T-helper 9 cell (primary cell): ENCODE measurements around the gene FSIP2.
"Not testable (repeated sequence)": the region's sequence is repeated elsewhere in the genome, so short reads cannot be mapped to it uniquely, and the experiment has no call there.

Experiments used
- DNase-seq: peaks from one replicate; pipeline ENCODE4 v3.0.0-alpha.2; 2020

FSIP2 gene

DNA sequence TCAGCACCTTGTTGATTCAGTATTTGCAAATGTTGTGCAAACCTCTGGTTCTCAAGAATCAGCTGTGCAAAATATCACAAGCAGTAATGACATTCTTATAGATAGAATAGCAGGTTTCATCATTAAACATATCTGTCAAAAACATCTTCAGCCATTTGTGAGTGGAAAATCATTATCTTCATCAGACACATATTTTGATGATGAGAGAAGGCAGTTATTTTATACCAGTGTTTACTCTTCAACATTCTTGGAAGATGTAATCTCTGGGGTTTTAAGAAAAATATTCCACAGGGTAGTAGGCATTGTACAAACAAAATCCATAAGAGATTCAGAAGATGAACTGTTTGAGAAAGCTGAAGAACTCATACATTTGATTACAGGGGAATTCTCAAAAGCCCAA is 64.3 kb downstream of the FSIP2 start:
- no peak for DNase-seq

DNA sequence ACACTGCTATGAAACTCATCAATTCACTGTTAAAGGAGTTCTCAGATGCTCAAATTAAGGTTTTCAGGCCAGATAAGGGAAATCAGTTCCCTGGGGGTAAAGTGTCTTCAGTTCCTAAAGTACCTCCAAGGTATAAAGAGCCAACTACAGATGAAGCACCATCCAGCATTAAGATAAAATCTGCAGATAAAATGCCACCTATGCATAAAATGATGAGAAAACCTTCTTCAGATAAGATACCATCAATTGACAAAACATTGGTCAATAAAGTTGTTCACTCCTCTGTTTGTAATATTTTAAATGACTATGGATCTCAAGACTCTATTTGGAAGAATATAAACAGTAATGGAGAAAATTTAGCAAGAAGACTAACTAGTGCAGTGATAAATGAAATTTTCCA is 68.2 kb downstream of the FSIP2 start:
- no peak for DNase-seq

DNA sequence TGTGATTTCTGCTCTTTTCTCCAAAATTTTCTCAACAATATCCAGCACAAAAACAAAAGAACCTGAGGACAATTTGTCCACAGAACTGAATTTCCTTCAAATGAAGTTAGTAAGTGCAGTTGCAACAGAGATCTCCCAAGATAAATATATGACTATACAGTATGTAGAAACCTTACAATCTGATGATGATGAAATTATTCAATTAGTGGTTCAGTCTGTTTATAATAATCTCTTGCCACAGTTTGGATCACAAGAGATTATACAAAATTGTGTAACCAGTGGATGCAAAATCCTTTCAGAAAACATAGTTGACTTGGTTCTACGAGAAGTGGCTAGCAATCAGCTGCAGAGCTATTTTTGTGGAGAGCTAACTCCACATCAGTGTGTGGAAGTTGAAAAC is 68.7 kb downstream of the FSIP2 start:
- no peak for DNase-seq

DNA sequence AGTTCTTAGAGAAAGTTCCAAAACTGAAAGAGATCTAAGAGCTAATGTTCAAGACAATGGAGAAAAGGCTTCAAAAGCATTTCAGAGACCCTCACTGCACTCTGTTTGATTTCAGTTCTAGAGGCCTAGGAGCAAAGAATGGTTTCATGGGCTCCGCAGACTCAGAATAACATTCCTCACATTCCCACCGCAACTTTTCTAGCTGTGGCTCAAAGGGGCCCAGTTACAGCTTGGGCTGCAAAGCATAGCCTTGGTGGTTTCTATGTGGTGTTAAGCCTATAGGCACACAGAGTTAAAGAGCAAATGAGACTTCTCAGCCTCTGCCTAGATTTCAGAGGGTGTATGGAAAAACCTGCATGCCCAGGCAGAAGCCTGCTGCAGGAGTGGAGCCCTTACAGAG is 73.0 kb downstream of the FSIP2 start:
- no peak for DNase-seq

DNA sequence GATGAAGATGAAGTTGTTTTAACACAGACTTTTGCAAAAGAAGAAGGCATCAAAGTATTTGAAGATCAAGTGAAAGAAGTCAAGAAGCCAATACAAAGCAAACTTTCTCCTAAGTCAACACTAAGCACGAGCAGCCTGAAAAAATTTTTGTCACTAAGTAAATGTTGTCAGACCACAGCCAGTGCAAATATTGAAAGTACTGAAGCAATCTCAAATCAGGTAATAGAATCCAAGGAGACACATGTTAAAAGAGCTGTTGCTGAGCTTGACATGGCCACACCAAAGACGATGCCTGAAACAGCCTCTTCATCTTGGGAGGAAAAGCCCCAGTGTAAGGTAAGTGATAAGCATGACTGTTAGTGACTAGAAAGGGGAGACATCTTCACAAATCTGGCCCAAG is 75.1 kb downstream of the FSIP2 start:
- no peak for DNase-seq

GRCh38 chr2:185817991-185818390 is 79.4 kb downstream of the FSIP2 start:
- DNase-seq, result no peak

DNA sequence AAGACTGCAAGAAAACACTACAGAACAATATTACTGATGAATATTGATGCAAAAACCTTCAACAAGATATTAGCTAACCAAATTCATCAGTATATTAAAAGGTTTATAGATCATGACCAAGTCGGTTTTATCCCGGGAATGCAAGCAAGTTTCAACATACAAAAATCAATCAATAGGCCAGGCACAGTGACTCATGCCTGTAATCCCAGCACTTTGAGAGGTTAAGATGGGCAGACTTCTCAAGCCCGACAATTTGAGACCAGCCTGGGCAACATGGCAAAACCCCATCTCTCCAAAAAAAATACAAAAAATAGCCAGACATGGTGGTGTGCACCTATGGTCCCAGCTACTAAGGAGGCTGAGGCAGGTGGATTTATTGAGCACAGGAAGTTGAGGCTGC is 82.9 kb downstream of the FSIP2 start:
- DNase-seq, result no peak

DNA sequence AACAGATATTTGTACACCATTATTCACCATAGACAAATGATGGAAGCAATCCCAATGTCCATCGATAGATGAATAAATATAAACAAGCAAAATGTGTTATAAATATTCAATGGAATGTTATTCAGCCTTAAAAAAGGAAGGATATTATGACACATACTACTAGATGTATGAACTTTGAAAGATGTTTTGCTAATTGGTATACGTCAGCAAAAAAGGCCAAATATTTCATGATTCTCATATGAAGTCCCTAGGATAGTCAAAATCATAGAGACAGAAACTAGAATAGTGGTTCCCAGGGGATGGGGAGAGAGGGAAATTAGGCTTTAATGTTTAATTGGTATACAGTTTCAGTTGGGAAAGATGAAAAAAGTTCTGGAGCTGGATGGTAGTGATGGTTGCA is 85.2 kb downstream of the FSIP2 start:
- no peak for DNase-seq

DNA sequence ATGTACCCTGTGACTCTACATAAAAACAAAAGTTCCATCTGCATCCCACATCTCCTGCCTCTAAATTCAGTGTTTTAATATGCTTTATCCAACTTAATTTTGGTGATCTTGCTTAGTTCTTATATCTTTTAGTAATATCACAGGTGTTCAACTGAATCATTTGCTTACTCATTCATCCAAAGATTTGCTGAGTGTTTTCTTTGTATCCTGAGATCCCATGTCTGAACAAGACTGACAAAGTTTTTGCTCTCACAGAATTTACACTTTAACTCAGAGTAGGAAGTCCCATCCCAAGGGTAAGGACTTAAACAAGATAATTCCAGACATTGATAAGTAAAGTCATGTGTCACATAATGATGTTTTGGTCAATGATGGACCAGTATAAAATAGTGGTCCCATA is 87.0 kb downstream of the FSIP2 start:
- no peak for DNase-seq

DNA sequence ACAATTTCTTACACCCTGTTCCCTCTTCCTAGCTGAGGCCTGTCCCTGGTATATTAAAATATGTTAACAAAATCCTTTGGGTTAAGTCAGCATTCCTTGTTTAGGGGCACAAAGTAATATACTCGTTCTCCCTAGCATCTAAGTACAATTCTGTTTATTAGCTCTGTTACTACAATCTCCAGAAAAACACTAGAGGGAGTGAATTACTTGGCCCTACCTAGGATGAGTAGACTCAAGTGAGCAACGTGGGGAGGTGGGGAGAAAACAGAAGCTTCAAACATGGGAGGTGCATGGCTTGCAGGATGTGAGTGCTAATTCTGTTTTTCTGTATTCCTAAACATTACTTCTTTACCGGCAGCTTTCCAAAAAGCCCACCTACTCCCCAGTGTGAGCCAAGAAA is 89.7 kb downstream of the FSIP2 start:
- DNase-seq, result no peak

- no peak for DNase-seq
Observed at GRCh38 chr2:185833864-185834263, 95.3 kb downstream of the FSIP2 start.

DNA sequence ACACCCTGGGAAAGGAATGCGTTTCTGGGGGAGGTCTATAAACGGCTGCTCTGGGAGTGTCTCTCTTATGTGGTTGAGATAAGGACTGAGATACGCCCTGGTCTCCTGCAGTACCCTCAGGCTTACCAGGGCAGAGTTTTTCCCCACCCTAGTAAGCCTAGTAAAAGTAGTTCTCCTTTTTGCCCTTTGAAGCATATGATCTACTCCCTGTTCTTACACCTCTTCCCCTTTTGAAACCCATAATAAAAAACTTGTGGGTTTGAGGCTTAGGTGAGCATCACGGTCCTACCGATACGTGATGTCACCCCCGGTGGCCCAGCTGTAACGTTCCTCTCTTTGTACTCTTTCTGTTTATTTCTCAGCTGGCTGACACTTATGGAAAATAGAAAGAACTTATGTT is 97.4 kb downstream of the FSIP2 start:
- DNase-seq, result no peak

- no peak for DNase-seq
Observed at GRCh38 chr2:185854885-185855284, 116.3 kb downstream of the FSIP2 start.

DNA sequence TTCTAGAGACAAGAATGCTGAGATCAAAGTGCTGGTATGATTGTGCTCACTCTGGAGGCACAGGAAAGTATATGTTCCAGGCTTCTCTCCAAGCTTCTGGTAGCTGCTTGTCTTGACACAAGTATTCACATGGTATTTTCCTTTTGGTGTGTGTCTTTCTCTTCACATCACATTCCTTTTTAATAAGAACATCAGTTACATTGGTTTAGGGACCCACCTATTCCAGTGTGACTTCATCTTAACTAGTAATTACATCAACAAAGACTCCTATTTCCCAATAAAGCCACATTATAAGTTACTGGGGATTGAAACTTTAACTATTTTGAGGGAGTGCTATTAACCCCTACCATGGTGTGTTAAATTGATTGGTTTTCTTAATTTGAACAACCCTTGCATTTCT is 119.1 kb downstream of the FSIP2 start:
- no peak for DNase-seq

DNA sequence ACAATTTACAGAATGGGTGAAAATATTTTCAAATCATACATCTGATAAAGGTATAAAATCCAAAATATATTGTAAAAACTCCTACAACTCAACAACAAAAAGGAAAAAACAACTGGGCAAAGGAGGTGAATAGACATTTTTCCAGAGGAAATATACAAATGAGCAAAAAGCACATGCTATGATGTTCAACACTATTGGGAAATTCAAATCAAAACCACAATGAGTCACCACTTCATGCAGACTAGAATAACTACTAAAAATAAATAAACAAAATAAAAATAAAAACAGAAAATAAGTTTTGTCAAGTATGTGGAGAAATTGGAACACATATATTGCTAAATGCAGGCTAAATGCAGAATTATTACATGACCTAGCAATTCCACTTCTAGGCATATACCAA is 120.9 kb downstream of the FSIP2 start:
- no peak for DNase-seq

GRCh38 chr2:185860321-185860720 is 121.7 kb downstream of the FSIP2 start:
- DNase-seq, result no peak

GRCh38 chr2:185862657-185863398 is 124.2 kb downstream of the FSIP2 start:
- no peak for DNase-seq

GRCh38 chr2:185864468-185865260 is 126.1 kb downstream of the FSIP2 start:
- DNase-seq, result not testable (repeated sequence)

DNA sequence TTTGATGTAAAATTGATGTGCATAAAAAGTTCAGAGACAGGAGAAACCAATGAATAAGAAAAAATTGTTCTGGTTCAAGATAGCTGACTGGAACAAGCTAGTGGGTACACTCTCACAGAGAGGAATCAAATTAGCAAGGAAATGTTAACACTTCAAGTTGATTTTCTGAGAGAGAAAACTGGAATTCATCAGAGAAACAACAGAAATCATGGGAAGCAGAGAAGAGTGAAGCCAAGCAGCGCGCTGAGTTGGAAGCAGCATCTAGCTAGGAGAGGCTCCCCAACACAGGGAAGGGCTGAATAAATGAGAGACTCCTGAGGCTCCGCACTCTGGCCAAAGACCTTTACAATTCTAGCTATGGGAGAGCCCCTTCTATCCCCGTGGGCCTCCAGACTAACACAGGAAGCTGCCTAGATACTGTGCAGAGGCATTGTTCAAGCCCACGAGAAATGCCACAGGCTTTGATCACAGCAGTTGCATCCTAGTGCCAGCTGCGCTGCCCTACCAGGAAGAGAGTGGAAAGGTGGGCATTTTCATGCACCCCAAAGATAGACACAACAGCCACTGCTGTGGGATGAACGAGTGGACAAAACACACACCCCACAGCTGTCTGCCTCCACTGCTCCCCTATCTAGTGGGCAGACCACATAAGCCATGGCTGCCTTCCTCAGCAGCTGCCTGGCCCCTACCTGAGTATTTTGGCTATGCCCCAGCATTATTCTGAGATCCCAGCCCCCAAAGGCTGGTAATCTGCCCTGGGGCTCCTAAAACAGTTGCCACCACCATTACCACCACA is 136.7 kb downstream of the FSIP2 start:
- DNase-seq, result no peak

- DNase-seq, result no peak
Observed at GRCh38 chr2:185876234-185876633, 137.6 kb downstream of the FSIP2 start.

DNA sequence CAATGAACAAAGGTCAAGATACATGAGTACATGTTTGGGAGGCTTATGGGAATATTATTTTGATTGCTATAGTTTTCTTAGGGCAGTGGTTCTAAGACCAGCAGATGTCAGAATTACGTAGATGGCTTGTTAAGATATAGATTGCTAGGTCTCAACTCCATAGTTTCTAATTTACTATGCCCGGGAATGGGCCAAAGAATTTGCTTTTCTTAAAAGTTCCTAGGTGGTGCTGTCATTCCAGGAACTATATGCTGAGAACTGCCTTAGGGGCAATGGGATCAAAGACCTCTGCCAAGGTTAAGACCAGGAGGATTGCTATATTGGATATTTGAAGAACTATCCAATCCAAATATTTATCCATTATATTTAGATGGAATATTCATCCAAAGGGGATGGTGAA is 141.8 kb downstream of the FSIP2 start:
- DNase-seq, result no peak
